Frontal cortex (tissue), 4 donors: ENCODE measurements around the gene GRID1. TPM values are rescaled to one million over a fixed set of nuclear protein-coding genes. Genes with fewer than 3 reads are reported as not detected.
A peak's percentile ranks its signal among the peaks of the same experiment; 100 is the strongest.

Experiments
- DNase-seq, 2 donors: peaks; one replicate each; pipeline ENCODE4 v3.0.0; 2012; ENCODE audit warnings: low spot score in 2 of 2
- FAIRE-seq: peaks from 2 replicates; lab custom pipeline; 2012; peaks lifted over from hg19 to GRCh38; lab: Jason Lieb, UNC
- total RNA-seq: library from RNA; depleted of rRNA; stranded (reverse); fragments of >200 nt; gene quantifications from one replicate; pipeline ENCODE4 v1.2.3, GENCODE V29; 2014
- donor health status: control.
- donor health status: control.
- donor health status: control.

The GRID1 gene
- total RNA-seq, 1 donor from 2014 or later: 12.6 TPM

DNA sequence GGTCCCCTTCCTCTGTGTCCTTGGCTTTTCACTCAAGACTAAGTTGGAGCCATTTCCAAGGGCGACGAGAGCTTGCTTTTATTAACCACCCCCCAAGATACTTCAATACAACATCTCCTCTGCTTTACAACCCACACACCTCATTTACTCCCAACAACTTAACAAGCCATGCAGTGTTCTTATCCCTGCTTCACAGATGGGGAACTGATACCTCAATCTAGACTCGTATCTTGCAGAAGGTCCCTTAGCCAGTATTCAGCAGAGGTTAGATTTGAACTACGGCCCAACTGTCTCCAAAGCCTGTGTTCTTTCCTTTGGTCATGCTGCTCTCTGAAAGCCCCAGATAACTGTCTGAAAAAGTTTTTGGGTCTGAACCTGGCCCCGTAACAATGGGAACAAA is 444.8 kb downstream of the GRID1 start:
- DNase-seq (no peak), FAIRE-seq (no peak)

DNA sequence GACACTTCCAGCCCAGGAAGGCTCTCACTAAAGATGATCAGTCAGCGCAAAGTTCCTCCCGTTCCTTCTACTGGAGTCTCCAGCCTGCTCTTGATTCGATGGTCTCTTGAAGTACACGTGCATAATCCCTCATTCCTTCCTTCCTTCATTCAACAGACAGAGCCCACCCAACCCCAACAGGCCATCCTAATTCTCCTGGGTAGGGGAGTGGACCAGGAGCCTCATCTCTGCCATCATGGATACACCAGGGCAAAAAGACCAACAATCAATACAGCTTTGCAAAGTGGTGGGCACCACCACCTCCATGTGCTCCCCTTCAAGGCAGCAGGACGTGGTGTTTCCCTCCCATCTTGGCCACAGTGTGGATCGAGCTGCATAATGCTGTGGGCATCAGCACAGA is 446.3 kb downstream of the GRID1 start:
- no peak for DNase-seq
- FAIRE-seq: no peak

DNA sequence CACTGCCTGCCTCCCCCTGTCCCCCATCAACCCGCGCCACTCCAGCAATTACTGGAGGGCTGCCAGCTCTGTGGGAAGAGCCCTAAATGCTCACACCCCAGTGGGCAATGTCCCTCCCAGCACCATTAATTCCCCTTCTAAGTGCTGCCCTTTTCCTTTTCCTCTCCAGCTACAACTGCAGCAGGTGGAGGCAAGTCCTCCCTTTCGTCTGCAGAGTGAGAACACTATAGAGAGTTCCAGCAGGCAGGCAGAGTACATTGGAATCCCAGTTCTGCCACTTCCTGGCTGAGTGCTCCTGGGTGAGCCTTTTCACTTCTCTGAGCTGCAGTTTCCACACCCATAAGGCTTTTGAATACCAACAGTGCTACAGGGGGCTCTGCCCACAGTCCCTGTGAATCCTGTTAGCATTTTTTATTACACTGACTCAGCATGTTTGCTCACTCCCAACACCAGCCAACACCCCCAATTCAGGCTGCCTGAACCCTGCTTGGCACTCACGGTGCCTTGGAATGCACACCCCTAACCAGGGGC is 447.0 kb downstream of the GRID1 start:
- DNase-seq (no peak), FAIRE-seq (no peak)

DNA sequence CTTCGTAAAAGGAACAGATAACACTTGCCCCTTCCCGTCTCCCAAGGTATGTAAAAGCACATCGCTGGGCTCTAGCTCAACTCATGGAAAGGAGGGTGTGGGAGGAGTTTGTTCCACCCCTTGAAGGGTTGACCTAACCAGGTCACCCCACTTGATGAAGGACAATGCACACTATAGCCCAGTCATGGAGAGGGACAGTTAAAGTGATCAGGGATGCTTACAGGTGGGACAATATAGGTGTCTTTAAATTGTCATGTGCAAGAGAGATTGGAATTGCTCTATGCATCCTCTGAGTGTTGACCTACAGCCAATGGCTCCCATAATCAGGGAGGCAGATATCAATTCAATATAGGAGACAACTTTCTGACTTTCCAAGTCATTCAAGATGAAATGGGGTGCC is 448.2 kb downstream of the GRID1 start:
- FAIRE-seq (no peak), DNase-seq (no peak)

DNA sequence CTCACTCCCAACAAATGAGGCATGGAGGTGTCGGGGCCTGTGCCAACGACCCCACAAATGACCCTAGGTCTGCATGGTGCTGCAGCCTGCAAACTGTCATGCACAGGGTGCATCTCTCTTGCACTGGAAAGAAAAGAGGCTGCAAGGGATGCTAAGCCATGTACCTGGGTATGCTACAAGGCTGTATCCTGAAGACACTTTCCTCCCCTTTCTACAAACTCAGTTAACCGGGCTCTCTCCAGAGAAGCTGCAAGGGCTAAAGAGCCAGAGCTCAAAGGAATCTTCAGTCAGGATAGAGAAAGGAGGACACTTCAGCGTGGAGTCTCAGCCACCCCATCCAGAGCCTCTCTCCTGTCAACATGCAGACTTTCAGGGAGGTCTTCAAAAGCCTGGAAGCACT is 449.0 kb downstream of the GRID1 start:
- DNase-seq: no peak
- FAIRE-seq: no peak

DNA sequence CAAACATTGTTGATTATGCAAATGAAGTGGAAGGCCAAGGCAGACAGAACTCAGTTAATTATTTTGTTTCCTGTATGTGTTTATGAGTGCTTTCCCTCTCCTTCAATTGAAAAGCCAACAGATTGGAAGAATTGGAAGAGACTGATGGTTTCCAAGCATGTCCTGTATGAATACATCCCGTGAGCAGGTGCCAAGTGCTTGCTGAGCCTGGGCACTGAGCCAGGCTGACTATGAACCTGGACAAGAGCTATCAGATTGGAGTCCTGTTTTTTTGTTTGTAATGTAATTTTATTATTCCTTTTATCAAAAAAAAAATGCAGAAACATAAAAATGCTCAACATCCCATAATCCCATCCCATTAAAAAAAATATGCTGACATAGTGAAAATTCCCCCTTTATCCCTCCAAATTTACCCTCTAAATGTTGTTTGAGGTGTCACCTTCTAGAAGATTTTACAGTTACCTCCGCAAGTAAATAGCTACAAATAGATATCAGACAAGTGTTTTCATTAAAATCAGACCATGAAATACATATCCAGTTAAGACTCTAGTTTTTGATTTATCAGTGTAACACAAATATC is 449.5 kb downstream of the GRID1 start:
- DNase-seq (no peak), FAIRE-seq (no peak)

DNA sequence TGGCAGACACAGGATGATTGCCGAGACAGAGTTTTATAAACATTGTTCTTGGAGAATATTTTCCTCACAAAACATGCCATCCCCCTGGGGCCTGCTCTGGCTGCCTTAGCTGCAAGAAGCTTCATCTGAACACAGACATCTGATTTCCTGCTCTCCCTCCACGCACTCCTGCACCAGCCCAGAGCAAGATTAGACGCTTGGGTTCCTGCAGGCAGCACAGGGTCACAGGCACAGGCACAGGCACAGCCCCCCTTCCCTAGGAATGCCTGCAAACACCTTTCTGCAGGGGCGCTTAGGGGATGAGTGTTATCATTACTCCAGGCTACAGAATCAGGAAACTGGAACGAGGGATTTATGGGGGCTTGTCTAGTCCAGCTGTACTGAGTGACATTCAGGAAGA is 450.3 kb downstream of the GRID1 start:
- FAIRE-seq (no peak), DNase-seq (no peak)

DNA sequence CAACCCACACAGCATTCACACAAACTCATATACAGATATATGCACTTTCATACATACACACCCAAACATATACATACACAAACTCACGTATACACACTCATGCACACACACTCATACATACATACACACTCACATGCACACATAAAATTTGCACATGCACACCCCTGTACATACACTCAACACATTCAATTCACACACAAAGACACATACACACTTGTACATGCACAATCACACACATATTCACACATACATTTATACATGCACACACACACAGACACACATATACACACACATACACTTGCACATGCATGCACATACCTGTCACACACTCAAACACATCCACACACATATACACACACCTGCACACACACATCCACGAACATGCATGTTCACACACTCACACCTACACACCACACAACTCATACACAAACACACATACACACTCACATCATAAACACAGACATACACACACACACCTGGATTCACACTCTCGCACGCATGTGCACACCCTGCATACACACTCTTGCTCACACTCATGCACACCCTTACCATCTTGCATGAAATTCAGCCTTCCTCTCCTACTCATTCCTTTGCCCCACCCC is 451.2 kb downstream of the GRID1 start:
- no peak for FAIRE-seq
- DNase-seq: no peak

DNA sequence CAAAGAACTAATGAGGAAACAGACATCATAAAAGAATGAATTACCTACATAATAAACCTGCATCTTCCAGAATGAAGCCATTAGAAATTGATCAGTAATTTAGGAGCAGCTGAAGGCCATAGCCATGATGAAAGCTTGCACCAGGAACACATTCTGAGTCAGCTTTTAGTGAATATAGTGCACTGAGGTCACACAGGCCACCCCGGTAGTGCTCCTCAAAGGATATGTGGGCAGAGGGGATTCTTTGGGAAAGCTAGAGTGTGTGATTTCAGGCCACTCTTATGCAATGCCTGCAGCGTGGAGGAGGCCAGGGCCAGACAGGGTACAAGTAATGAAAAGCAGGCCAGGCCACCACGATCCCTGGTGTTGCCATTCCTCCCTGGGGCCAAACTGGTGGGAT is 451.9 kb downstream of the GRID1 start:
- no peak for FAIRE-seq
- DNase-seq: no peak

DNA sequence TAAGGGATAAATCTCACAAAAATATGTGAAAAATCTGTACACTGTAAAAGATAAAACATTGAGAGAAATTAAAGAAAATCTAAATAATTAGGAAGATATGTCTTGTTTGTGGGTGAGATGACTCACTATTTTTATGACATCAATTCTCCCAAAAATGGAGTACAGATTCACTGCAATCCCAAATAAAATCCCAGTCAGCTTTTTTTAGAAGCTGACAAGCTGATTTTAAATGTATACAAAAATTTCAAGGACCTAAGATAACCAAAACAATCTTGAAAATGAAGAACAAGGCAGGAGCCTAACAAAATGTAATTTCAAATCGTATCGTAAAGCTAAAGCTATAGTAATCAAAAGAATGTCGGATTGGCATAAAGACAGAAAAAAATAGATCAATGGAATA is 458.1 kb downstream of the GRID1 start:
- DNase-seq: no peak
- no peak for FAIRE-seq

DNA sequence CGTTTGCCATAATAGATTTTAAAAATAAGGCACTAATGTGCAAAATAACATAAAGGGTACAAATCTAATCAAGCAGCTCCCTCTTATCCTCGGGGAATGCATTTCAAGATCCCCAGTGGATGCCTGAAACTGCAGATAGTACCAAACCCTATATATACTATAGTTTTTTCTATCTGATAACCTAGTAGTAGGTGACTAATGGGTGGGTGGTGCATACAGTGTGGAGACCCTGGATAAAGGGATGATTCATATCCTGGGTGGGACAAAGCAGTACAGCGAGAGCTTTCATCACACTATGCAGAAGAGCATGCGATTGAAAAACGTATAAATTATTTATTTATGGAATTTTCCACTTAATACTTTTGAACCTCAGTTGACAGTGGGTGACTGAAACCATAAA is 464.5 kb downstream of the GRID1 start:
- no peak for FAIRE-seq
- no peak for DNase-seq

DNA sequence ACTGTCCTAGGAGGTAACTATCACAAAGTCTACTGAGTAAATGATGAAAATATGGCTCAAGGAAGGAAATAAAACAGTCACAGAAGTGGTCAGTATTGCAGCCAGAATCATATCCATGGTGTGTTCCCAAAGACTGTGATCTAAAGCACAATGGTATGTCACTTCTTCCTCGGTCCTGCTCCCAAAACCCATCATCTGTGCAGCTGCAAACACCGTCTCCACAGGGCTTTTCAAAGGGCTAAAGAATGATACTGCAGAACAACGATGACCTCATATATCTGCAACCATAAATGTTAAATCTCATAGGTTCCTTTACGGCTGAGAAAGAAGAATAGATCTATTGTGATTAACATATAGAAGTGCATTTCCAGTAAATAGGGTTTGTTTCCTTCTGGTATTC is 465.0 kb downstream of the GRID1 start:
- FAIRE-seq: no peak
- DNase-seq: no peak

DNA sequence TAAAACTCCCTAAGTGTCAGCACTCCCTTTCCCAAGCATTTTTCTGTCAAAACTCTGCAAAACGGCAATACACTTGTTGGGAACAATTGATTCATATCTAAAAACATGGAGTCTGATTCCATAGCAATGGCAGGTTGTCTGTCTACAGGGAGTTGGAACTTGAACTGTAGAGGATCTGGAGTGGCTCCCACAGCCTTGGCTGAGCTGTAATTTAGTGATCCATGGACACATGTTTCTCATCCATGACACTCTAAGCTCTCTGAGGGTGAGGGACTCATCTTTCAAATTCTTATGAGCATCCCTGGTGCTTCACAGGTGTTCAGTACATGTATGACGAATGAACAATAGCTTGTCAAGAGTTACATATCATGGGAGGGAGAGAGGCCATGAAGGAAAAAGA is 466.1 kb downstream of the GRID1 start:
- no peak for FAIRE-seq
- DNase-seq: no peak

DNA sequence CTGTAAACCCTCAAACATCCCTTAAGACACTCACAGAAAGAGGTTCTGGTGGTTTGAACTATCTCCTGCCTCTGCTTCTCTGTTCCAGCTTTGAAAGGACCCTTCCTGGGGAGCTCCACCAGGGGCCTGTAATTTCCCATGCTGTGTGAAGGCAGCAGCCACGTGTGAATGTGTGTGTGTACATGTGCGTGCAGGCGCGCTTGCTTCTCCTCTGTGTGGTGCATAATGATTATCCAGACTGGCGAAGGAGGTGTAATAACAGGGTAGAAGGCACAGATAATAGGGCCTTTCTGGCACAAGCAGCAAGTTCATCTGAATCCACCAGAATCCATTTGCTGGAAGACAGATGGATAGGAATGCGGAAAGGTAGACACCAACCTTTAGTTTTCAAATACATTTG is 466.5 kb downstream of the GRID1 start:
- FAIRE-seq (no peak), DNase-seq (no peak)

DNA sequence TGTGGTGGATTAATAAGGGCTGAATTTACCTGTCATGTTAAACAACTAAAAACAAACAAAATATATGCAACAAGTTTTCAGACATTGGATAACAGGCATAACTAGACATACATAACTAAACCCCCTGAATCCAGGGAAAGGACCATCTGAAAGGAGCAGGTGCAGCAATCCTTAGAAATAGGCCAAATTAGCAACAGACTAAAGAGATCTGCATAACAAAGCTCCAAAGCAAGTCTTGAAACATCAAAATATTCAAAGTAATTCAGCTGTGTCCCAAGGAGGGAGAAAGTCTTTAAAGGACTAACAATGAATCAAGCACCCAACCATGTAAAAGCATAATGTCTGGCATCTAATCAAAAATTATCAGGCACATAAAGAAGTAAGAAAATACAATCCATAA is 475.1 kb downstream of the GRID1 start:
- FAIRE-seq (no peak), DNase-seq (no peak)

DNA sequence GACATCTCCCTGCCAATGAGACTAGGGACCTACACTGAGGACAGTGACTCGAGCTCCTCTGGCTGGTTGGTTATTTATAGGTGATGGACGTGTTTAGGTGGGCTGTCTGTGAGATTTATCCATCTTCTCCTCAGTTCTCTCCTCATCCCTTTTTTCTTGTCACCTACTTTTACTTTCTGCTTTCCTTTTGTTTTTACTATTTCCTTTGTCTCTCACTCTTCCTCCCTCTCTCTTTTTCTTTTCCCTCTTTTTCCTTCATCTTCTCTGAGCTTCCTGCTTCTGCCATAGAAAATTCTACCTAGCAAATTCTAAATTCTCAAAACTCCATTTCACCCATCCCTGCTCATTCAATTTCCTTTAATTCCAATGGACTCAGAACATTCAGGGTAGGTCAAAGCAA is 478.0 kb downstream of the GRID1 start:
- FAIRE-seq (no peak), DNase-seq (no peak)

DNA sequence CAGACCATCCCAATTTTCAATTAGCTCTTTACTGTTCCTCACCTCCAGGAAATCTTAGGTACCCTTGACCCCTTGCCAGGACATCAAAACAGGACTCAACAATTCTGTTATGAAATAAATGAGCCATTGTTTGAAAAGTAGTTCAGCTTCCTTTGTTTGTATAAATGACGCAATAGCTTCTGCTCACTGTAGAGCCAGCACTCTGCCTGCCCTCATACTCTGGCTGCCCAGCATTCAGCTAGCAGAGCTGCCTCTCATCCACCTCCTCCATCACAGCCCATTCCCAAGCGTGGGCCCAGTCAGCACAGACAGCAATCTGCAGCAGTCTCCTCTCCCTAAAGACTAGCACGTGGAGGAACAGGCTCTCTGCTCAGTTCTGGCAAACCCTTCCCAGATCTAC is 478.6 kb downstream of the GRID1 start:
- no peak for FAIRE-seq
- no peak for DNase-seq

DNA sequence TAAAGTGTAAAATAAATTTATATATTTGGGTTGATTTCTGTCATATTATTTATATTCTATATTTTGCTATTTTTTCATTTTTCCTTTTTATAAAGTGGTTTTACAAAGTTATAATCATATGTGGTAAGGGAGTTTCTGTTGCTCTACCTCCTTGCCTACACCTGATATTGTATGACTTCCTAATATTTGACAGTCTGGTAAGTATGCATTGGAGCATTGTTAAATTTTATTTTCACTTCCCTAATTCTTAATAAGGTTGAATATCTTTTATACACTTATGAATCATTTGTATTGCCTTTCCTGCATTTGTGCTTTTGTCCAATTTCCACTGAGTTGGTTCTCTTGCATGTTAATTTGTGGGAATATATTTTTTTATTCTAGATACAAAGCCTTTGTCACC is 492.4 kb downstream of the GRID1 start:
- peak; percentile 53 for FAIRE-seq

DNA sequence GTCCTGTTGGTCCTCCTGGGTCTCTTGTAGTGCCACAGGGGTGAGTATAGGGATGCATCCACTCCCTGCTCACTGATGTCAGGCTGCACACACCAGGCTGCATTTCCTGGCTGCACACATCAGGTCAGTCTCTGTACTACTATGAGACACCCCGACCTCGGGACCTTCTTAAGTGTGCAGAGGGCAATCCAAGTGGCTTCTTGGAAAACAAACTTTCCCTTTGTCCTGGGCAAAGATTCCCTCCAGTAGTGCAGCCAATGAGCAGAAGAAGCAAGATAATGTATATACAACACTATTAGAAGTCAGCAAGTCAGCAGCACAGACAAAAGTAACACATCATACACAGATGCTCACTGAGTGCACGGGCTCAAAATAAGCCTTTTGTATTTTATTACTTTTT is 493.5 kb downstream of the GRID1 start:
- FAIRE-seq (no peak), DNase-seq (no peak)

More for the DNA sequence above, 492.4 kb downstream of the GRID1 start:
- DNase-seq: no peak

DNA sequence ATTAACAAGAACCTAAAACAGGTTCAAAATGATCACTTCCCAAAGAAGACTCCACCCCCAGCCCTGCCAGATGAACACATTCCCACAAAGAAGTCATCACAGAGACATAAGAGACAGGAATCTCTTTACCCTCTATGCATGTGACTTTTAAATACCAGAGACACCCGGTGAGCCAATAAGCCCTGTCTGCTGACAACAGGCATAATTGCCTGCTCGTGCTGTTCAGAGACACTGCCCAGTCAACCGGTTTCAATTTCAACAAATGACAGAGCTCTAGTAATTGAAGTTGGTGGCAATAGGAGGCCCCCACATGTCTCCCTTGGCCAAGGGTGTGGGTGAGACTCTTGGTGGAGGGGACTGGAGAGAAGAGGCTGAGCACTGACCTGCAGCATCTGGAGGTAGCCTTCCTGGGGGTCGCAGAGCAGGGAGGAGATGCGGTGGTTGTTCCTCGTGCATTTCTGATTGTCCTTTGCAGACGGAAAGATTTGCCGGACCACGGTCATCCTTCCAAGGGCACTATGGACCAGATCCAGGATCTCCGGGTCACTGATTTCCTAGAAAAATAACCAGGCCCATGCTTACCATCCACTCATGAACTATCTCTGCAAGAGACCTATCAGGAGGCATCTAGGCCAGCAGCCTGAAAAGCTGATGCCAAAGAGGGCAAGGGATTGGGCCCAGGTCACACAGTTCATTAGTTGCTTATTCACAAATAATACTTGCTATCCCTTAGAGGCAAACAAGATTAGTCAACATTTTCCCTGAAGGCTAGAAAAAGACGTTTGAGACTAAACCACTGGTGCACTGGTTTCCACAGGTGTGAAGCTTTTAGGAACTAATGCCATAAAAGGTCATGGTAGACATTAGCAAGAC is 497.7 kb downstream of the GRID1 start:
- FAIRE-seq: no peak
- no peak for DNase-seq

DNA sequence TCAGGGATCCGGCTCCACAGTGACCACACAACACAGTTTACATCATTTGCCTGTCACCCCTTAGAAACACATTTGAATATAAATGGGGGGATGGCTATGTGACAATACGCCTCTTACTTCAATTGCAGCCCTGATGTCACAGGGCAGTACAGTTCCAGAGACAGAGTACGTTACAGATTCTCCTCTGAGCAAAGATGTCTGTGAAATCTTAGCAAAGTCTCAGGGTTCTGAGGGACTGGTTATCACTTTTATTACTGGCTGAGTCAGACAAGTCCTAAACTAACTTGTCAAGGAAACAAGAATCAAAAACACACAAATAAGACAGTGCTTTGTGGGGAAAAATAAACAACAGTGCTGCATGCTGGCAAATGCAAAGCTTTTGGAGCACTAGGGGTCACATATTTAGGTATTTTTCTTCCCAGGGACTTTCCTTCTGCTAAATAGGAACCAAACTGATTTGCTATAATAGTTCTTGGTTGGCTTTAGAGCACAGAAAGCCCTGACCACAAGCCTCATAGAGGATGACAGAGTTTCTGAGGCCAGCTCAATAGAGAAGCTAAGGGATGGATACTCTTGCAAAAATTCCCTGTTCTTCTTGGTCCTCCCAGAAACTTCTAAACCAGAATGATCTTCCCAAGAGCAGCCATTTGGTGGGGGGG is 501.6 kb downstream of the GRID1 start:
- no peak for DNase-seq
- FAIRE-seq: no peak
